Gastrocnemius medialis (tissue), 4 donors: ENCODE data around the gene KCNIP1. TPM values are rescaled to one million over a fixed set of nuclear protein-coding genes. Genes with fewer than 3 reads are reported as not detected.

Experiments
- ATAC-seq, 2 donors: fragments of 150-250 bp; one replicate each; pipeline ENCODE4 v1.9.1; 2016
- DNase-seq, 2 donors: peaks; one replicate each; pipeline ENCODE4 v3.0.0-alpha.2; 2019
- H3K27ac ChIP-seq, 4 donors: fragments of 200-600 bp; sonication (generic); 1 replicate in 1 of 4; 2 replicates in 3 of 4; pipeline ENCODE4 v1.5.1; 2016 to 2018; ENCODE audit warnings: mild to moderate bottlenecking in 2 of 4, moderate library complexity in 1 of 4
- H3K27me3 ChIP-seq, 3 donors: fragments of 200-600 bp; sonication (generic) in 2 of 3; 1 replicate in 1 of 3; 2 replicates in 2 of 3; pipeline versions ENCODE4 v1.5.1 to v1.6.0; 2016 to 2019; ENCODE audit warnings: mild to moderate bottlenecking in 1 of 3, moderate library complexity in 1 of 3
- H3K36me3 ChIP-seq, 2 donors: fragments of 200-600 bp; sonication (generic) in 1 of 2; one replicate each; pipeline ENCODE4 v1.5.1; 2017 to 2018
- H3K4me1 ChIP-seq, 2 donors: fragments of 200-600 bp; sonication (generic) in 1 of 2; one replicate each; pipeline ENCODE4 v1.5.1; 2016 to 2017; ENCODE audit warnings: mild to moderate bottlenecking in 2 of 2
- H3K4me3 ChIP-seq, 4 donors: fragments of 200-600 bp; sonication (generic) in 3 of 4; 1 replicate in 1 of 4; 2 replicates in 3 of 4; pipeline ENCODE4 v1.5.1; 2016 to 2019; ENCODE audit warnings: mild to moderate bottlenecking in 2 of 4
- H3K9me3 ChIP-seq, 3 donors: fragments of 200-600 bp; sonication (generic) in 2 of 3; 1 replicate in 1 of 3; 2 replicates in 2 of 3; pipeline ENCODE4 v1.5.1; 2016 to 2019
- POLR2A ChIP-seq, 2 donors: fragments of 450-650 bp; IDR thresholded peaks; one replicate each; pipeline ENCODE4 v1.6.1; 2017; ENCODE audit warnings: antibody characterized with exemption in 2 of 2, mild to moderate bottlenecking in 2 of 2, moderate library complexity in 2 of 2
- in situ Hi-C, 4 donors: fragments of 200-750 bp; cut with MboI; loops; one replicate each; pipeline versions ENCODE4 v1.15.0 to v1.8.0; 2017; ENCODE audit warnings: low sequenced_read_pairs in 4 of 4
- intact Hi-C: fragments of 100-400 bp; cut with DNase I; formaldehyde crosslinking; loops from one replicate; pipeline ENCODE4 v1.15.1; 2023; ENCODE audit warnings: low total_unique reads
- total RNA-seq, 4 donors: library from RNA; depleted of rRNA; stranded (reverse); fragments of >200 nt; gene quantifications; one replicate each; pipeline versions ENCODE4 v1.1.0 to v1.2.3, GENCODE V29; 2016
- TF ChIP-seq, protein P1 (sequence below), 5 experiments: fragments of 450-650 bp in 3 of 5; fragments of 200-600 bp in 2 of 5; sonication (generic) in 2 of 5; IDR thresholded peaks in 4 of 5; conservative IDR thresholded peaks in 1 of 5; 1 replicate in 4 of 5; 2 replicates in 1 of 5; pipeline ENCODE4 v1.5.1; 2016 to 2019; ENCODE audit warnings: antibody characterized with exemption in 5 of 5, mild to moderate bottlenecking in 3 of 5, moderate library complexity in 3 of 5

KCNIP1 gene
- total RNA-seq, 4 donors from 2014 or later = not detected

DNA sequence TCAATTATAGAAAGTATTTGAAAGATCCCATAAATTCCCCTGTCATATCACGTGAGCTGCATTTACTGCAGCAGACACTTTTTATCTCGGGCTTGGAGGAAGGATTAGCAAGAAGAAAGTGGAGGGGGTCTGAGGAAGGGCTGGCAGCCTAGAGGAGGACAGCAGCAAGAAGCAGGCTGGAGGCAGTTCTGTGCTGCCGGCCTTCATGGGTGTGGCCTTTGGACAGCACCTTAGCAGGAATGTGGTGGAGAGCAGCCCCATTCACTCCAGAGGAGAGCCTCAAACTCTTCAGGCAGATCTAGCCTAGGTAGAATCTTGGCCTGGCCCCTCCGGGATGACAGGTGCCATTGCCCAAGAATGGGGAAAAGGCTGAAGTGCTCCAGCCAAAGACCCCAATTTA, 189.9 kb downstream of the KCNIP1 start:
- no peak for DNase-seq
- H3K36me3 ChIP-seq = no peaks in the 10 kb centered on the region
- TF ChIP-seq, protein P1, sequence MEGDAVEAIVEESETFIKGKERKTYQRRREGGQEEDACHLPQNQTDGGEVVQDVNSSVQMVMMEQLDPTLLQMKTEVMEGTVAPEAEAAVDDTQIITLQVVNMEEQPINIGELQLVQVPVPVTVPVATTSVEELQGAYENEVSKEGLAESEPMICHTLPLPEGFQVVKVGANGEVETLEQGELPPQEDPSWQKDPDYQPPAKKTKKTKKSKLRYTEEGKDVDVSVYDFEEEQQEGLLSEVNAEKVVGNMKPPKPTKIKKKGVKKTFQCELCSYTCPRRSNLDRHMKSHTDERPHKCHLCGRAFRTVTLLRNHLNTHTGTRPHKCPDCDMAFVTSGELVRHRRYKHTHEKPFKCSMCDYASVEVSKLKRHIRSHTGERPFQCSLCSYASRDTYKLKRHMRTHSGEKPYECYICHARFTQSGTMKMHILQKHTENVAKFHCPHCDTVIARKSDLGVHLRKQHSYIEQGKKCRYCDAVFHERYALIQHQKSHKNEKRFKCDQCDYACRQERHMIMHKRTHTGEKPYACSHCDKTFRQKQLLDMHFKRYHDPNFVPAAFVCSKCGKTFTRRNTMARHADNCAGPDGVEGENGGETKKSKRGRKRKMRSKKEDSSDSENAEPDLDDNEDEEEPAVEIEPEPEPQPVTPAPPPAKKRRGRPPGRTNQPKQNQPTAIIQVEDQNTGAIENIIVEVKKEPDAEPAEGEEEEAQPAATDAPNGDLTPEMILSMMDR (IDR thresholded peaks at IDR 0.05 in 4 of 5, conservative IDR thresholded peaks at IDR 0.05 in 1 of 5) = no peak
- no peak for TF ChIP-seq POLR2A (IDR thresholded peaks at IDR 0.05)
- peaks cover 0 to 8% (median 0%) of the 10 kb centered on the region in 3 donors for H3K27me3 ChIP-seq
- no peak overlapping the region for H3K27ac ChIP-seq
- H3K4me1 ChIP-seq = no peaks in the 10 kb centered on the region
- no peaks in the 10 kb centered on the region for H3K9me3 ChIP-seq
- intact Hi-C loops = no loop called here
- H3K4me3 ChIP-seq = no peak overlapping the region
- in situ Hi-C loops = no loop called here
- ATAC-seq = no peak

DNA sequence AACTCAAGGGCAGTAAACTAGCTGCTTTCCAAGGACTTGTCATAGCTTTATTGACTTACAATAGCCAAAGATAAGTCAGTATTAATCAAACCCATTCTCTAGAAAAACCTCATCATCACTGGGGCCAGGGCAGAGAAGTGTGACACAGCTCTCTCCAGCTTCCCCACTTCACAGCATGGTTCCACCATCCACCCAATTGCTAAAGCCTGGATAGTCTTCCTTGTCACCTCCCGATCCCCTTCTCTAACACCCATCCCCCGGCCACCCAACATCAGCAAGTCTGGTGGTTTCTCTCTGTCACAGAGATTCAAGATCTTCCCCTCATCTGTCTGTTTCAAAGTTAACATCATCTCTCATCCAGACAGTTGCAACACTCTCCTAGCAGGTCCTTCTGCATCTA, 191.1 kb downstream of the KCNIP1 start:
- intact Hi-C loops = no loop called here
- peaks cover 0 to 8% (median 0%) of the 10 kb centered on the region in 3 donors for H3K27me3 ChIP-seq

DNA sequence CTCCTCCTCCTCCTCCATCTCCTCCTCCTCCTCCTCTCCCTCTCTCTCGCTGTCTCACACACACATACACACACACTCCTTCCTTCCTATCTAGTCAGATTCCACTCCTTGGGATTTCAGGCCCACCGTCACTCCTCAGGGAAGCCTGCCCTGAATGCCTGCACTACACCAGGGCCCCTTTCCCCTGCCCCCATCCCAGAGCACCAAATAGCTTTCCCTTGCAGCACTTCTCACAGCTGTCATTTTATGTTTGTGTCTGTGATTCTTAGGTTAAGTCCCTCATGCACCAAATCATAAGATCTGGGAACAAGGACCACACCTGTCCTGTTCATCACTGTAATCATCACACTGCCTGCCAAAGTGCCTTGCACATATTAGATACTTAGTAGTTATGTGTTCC, 193.2 kb downstream of the KCNIP1 start:
- ATAC-seq = no peak

More for the DNA sequence above, 191.1 kb downstream of the KCNIP1 start:
- Histone ChIP-seq H3K27ac (no peak overlapping the region), H3K36me3 (no peaks in the 10 kb centered on the region), H3K4me3 (no peak overlapping the region), H3K9me3 (no peaks in the 10 kb centered on the region), H3K4me1 (no peaks in the 10 kb centered on the region)
- no peak for TF ChIP-seq POLR2A (IDR thresholded peaks at IDR 0.05)
- TF ChIP-seq, protein P1 (IDR thresholded peaks at IDR 0.05 in 4 of 5, conservative IDR thresholded peaks at IDR 0.05 in 1 of 5) = no peak
- ATAC-seq = no peak
- DNase-seq = no peak
- in situ Hi-C loops = no loop called here

DNA sequence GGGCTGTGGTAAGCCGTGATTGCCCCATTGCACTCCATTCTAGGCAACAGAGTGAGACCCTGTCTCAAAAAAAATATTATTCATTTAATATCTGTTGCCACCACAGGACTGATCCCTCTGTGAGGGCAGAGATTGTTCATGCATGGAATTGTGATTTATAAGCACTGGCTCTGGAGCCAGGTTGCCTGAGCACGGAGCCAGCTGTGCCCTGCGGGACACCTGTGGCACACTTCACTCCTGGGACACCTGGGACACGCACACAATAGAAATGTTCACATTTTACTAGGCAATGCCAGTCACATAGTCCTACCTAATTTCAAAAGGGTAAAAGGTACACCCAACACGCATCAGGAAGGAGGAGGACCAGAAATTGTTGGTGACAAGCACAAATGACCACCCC, 196.7 kb downstream of the KCNIP1 start:
- DNase-seq (no peak), ATAC-seq (no peak)
- in situ Hi-C loops = no loop called here
- H3K27ac ChIP-seq = no peak overlapping the region
- no peak for TF ChIP-seq POLR2A (IDR thresholded peaks at IDR 0.05)
- TF ChIP-seq, protein P1 (IDR thresholded peaks at IDR 0.05 in 4 of 5, conservative IDR thresholded peaks at IDR 0.05 in 1 of 5) = no peak
- intact Hi-C loops = no loop called here
- no peaks in the 10 kb centered on the region for H3K4me1 ChIP-seq
- H3K4me3 ChIP-seq = no peak overlapping the region
- no peaks in the 10 kb centered on the region for H3K36me3 ChIP-seq
- H3K9me3 ChIP-seq = no peaks in the 10 kb centered on the region
- H3K27me3 ChIP-seq = no peaks in the 10 kb centered on the region

More for the DNA sequence above, 193.2 kb downstream of the KCNIP1 start:
- H3K36me3 ChIP-seq = no peaks in the 10 kb centered on the region
- H3K4me3 ChIP-seq = no peak overlapping the region
- intact Hi-C loops (no loop called here), in situ Hi-C loops (no loop called here)
- TF ChIP-seq POLR2A (IDR thresholded peaks at IDR 0.05) = no peak
- TF ChIP-seq, protein P1 (IDR thresholded peaks at IDR 0.05 in 4 of 5, conservative IDR thresholded peaks at IDR 0.05 in 1 of 5) = no peak
- DNase-seq = no peak
- no peaks in the 10 kb centered on the region for H3K4me1 ChIP-seq
- no peak overlapping the region for H3K27ac ChIP-seq
- no peaks in the 10 kb centered on the region for H3K9me3 ChIP-seq
- peaks cover 0 to 5% (median 0%) of the 10 kb centered on the region in 3 donors for H3K27me3 ChIP-seq

DNA sequence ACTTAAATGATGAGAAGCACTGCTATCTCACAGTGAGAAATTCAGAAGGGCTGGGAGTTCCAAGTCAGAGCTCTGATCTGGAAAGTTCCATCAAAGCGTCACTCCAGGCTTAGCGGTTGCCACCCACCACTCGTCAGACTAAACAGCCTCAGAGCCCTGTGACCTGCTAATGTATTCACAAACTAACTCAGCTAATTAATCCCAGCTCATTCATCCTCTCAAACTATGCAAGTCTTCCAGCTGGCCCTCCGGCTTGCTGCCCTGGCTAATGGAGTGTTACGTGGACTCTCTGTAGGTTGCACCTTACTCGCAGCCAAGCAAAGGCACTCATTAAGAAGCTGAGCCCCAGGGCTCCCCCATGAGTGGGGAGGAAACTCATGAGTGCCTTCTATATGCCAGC, 197.5 kb downstream of the KCNIP1 start:
- Histone ChIP-seq H3K4me1 (no peaks in the 10 kb centered on the region), H3K4me3 (no peak overlapping the region), H3K27ac (no peak overlapping the region), H3K27me3 (no peaks in the 10 kb centered on the region), H3K36me3 (no peaks in the 10 kb centered on the region), H3K9me3 (no peaks in the 10 kb centered on the region)
- in situ Hi-C loops (no loop called here), intact Hi-C loops (no loop called here)
- ATAC-seq = no peak
- TF ChIP-seq POLR2A (IDR thresholded peaks at IDR 0.05) = no peak
- TF ChIP-seq, protein P1 (IDR thresholded peaks at IDR 0.05 in 4 of 5, conservative IDR thresholded peaks at IDR 0.05 in 1 of 5) = no peak
- no peak for DNase-seq
